Measurements from ENCODE around the gene AP3M1.

GRCh38 chr10:74084955-74085354 is 65.7 kb downstream of the AP3M1 start:
- no peak for TF ChIP-seq PRDM1 (tag by site-specific recombination; IDR thresholded peaks at IDR 0.05)
- no peak for TF ChIP-seq ZNF280D (tag by site-specific recombination; IDR thresholded peaks at IDR 0.05)
- TF ChIP-seq, protein P1, sequence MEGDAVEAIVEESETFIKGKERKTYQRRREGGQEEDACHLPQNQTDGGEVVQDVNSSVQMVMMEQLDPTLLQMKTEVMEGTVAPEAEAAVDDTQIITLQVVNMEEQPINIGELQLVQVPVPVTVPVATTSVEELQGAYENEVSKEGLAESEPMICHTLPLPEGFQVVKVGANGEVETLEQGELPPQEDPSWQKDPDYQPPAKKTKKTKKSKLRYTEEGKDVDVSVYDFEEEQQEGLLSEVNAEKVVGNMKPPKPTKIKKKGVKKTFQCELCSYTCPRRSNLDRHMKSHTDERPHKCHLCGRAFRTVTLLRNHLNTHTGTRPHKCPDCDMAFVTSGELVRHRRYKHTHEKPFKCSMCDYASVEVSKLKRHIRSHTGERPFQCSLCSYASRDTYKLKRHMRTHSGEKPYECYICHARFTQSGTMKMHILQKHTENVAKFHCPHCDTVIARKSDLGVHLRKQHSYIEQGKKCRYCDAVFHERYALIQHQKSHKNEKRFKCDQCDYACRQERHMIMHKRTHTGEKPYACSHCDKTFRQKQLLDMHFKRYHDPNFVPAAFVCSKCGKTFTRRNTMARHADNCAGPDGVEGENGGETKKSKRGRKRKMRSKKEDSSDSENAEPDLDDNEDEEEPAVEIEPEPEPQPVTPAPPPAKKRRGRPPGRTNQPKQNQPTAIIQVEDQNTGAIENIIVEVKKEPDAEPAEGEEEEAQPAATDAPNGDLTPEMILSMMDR (tag by site-specific recombination; IDR thresholded peaks at IDR 0.05), result no peak
- no peak for TF ChIP-seq ZNF335 (tag by site-specific recombination; conservative IDR thresholded peaks at IDR 0.05)
- TF ChIP-seq ZFP37 (tag by site-specific recombination; IDR thresholded peaks at IDR 0.05), result no peak
- no peak for TF ChIP-seq ZNF792 (tag by site-specific recombination; IDR thresholded peaks at IDR 0.05)
- TF ChIP-seq ZBTB7A (tag by site-specific recombination; IDR thresholded peaks at IDR 0.05; ENCODE audit: low read depth), result no peak
- TF ChIP-seq ZNF354C (tag by site-specific recombination; IDR thresholded peaks at IDR 0.05; ENCODE audit: borderline replicate concordance, low read depth), result no peak
- no peak for TF ChIP-seq ZNF274 (IDR thresholded peaks at IDR 0.05; ENCODE audit: low read length)
- no peak for TF ChIP-seq ZNF274 (tag by site-specific recombination; IDR thresholded peaks at IDR 0.05; ENCODE audit: borderline replicate concordance)
- TF ChIP-seq ZBTB17 (tag by site-specific recombination; IDR thresholded peaks at IDR 0.05), result no peak
- no peak for TF ChIP-seq ZNF501 (tag by site-specific recombination; IDR thresholded peaks at IDR 0.05)
- no peak for TF ChIP-seq RBAK (tag by site-specific recombination; IDR thresholded peaks at IDR 0.05)
- TF ChIP-seq, protein P2, sequence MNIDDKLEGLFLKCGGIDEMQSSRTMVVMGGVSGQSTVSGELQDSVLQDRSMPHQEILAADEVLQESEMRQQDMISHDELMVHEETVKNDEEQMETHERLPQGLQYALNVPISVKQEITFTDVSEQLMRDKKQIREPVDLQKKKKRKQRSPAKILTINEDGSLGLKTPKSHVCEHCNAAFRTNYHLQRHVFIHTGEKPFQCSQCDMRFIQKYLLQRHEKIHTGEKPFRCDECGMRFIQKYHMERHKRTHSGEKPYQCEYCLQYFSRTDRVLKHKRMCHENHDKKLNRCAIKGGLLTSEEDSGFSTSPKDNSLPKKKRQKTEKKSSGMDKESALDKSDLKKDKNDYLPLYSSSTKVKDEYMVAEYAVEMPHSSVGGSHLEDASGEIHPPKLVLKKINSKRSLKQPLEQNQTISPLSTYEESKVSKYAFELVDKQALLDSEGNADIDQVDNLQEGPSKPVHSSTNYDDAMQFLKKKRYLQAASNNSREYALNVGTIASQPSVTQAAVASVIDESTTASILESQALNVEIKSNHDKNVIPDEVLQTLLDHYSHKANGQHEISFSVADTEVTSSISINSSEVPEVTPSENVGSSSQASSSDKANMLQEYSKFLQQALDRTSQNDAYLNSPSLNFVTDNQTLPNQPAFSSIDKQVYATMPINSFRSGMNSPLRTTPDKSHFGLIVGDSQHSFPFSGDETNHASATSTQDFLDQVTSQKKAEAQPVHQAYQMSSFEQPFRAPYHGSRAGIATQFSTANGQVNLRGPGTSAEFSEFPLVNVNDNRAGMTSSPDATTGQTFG (tag by site-specific recombination; IDR thresholded peaks at IDR 0.05; ENCODE audit: borderline replicate concordance), result no peak
